Endothelial cell of umbilical vein (primary cell): ENCODE measurements around the gene FNDC8. TPM values are rescaled to one million over a fixed set of nuclear protein-coding genes. Genes with fewer than 3 reads are reported as not detected.

Experiments
- BruUV-seq: library from RNA; stranded (reverse); fragments of 400-500 nt; replicated peaks from 2 replicates; lab custom pipeline; 2021; lab: Mats Ljungman, UMichigan
- CTCF ChIA-PET: fragments of 300-600, 350-600 bp; sonication (Branson Sonifier 250); formaldehyde crosslinking; loops from one replicate; lab custom pipeline; 2021; ENCODE audit warnings: antibody characterized with exemption, inconsistent platforms; lab: Charles Lee
- POLR2A ChIA-PET: fragments of 300-600, 350-600 bp; sonication (Branson Sonifier 250); formaldehyde crosslinking; loops from one replicate; lab custom pipeline; 2021; ENCODE audit warnings: antibody characterized with exemption, inconsistent platforms; lab: Charles Lee
- DNase-seq: peaks from one replicate; pipeline ENCODE4 v3.0.0-alpha.2; 2011; ENCODE audit warnings: low read depth, low spot score
- FAIRE-seq: peaks from 2 replicates; lab custom pipeline; 2011; peaks lifted over from hg19 to GRCh38; lab: Jason Lieb, UNC
- H2AFZ ChIP-seq: 2 replicates; pipeline ENCODE4 v1.6.0; 2012; ENCODE audit warnings: low read depth, low read length, control low read depth, inconsistent platforms
- H3K27ac ChIP-seq: 2 replicates; pipeline ENCODE4 v1.5.1; 2011; ENCODE audit warnings: low read depth, mild to moderate bottlenecking, control low read depth, low read length, moderate library complexity; ENCODE audit not compliant: insufficient read depth
- H3K27me3 ChIP-seq, 2 experiments: 2 replicates each; pipeline versions ENCODE4 v1.6.0 to v1.6.1; 2011; ENCODE audit warnings: low read length in 2 of 2, mixed read lengths in 1 of 2; ENCODE audit not compliant: control insufficient read depth in 2 of 2, insufficient read depth in 2 of 2
- H3K36me3 ChIP-seq, 2 experiments: 2 replicates in 1 of 2; 3 replicates in 1 of 2; pipeline ENCODE4 v1.5.1; 2011; ENCODE audit warnings: low read length in 2 of 2, mild to moderate bottlenecking in 1 of 2, moderate library complexity in 1 of 2; ENCODE audit not compliant: control insufficient read depth in 2 of 2, insufficient read depth in 2 of 2; ENCODE audit errors: extremely low read depth in 1 of 2
- H3K4me1 ChIP-seq: 3 replicates; pipeline ENCODE4 v1.5.1; 2011; ENCODE audit warnings: mild to moderate bottlenecking, low read length; ENCODE audit not compliant: control insufficient read depth, insufficient read depth; ENCODE audit errors: extremely low read depth
- H3K4me2 ChIP-seq: 2 replicates; pipeline ENCODE4 v1.6.1; 2011; ENCODE audit warnings: low read length, control low read depth, mixed read lengths; ENCODE audit not compliant: insufficient read depth
- H3K4me3 ChIP-seq, 3 experiments: fragments of 200-600 bp in 1 of 3; sonication (generic), shearing (Covaris generic) in 1 of 3; replicated peaks in 1 of 3; 2 replicates each; pipeline ENCODE4 v1.5.1; 2011 to 2016; ENCODE audit warnings: control low read depth in 3 of 3, low read length in 3 of 3, mild to moderate bottlenecking in 2 of 3, inconsistent platforms in 1 of 3, low read depth in 1 of 3, moderate library complexity in 1 of 3; ENCODE audit not compliant: insufficient read depth in 1 of 3
- H3K79me2 ChIP-seq: 2 replicates; pipeline ENCODE4 v1.6.0; 2012; ENCODE audit warnings: low read length, inconsistent platforms; ENCODE audit not compliant: control insufficient read depth, insufficient read depth
- H3K9ac ChIP-seq: replicated peaks from 2 replicates; pipeline ENCODE3; 2011; ENCODE audit warnings: low read length, control low read depth; ENCODE audit not compliant: insufficient read depth; ENCODE audit errors: extremely low read depth
- H3K9me1 ChIP-seq: replicated peaks from 3 replicates; pipeline ENCODE4 v1.6.0; 2011; ENCODE audit warnings: mild to moderate bottlenecking, low read length; ENCODE audit not compliant: control insufficient read depth, insufficient read depth; ENCODE audit errors: extremely low read depth
- H3K9me3 ChIP-seq: replicated peaks from 2 replicates; pipeline ENCODE4 v1.5.1; 2012; ENCODE audit warnings: low read length, inconsistent platforms; ENCODE audit not compliant: control insufficient read depth, insufficient read depth
- H4K20me1 ChIP-seq: replicated peaks from 2 replicates; pipeline ENCODE3; 2011; ENCODE audit warnings: mild to moderate bottlenecking, low read length; ENCODE audit not compliant: control insufficient read depth, insufficient read depth; ENCODE audit errors: extremely low read depth
- EZH2 ChIP-seq: IDR thresholded peaks from 2 replicates; pipeline ENCODE4 v1.6.1; 2012; ENCODE audit warnings: borderline replicate concordance, low read depth, mild to moderate bottlenecking, moderate library complexity, low read length, inconsistent platforms; ENCODE audit not compliant: severe bottlenecking
- JUN ChIP-seq: IDR thresholded peaks from 2 replicates; pipeline ENCODE4 v1.6.1; 2011; ENCODE audit warnings: borderline replicate concordance, low read depth; ENCODE audit not compliant: insufficient read length, insufficient read depth
- MAX ChIP-seq: IDR thresholded peaks from 2 replicates; pipeline ENCODE4 v1.6.1; 2011; ENCODE audit not compliant: insufficient read depth, insufficient read length
- MYC ChIP-seq: IDR thresholded peaks from one replicate; pipeline ENCODE4 v1.6.1; 2011; ENCODE audit warnings: mild to moderate bottlenecking, low read depth, low read length
- POLR2AphosphoS5 ChIP-seq: IDR thresholded peaks from 2 replicates; pipeline ENCODE4 v1.6.1; 2012; ENCODE audit warnings: low read depth, mild to moderate bottlenecking, control low read depth, low read length, moderate library complexity; ENCODE audit not compliant: insufficient read depth
- dilution Hi-C: fragments of 300-500 bp; cut with MboI; formaldehyde crosslinking; loops from one replicate; pipeline ENCODE4 v1.15.0; 2019; ENCODE audit warnings: low sequenced_read_pairs; ENCODE audit not compliant: extremely low pct_ligation_motif_present
- intact Hi-C: fragments of 100-400 bp; cut with micrococcal nuclease; formaldehyde crosslinking; loops from one replicate; pipeline ENCODE4 v1.10.0; 2022
- polyA plus RNA-seq, 4 experiments: library from polyadenylated mRNA; depleted of rRNA in 3 of 4; stranded (reverse) in 3 of 4; unstranded in 1 of 4; fragments of >200 nt; gene quantifications; 2 replicates each; pipeline versions ENCODE4 v1.2.1 to v1.2.3, GENCODE V29; 2011 to 2012; ENCODE audit warnings: missing spikeins in 1 of 4
- total RNA-seq: library from RNA; stranded (reverse); gene quantifications from 2 replicates; pipeline ENCODE4 v1.2.3, GENCODE V29; 2021

The FNDC8 gene
- total and polyA plus RNA-seq, 2 donors (not counting 3 experiments of a cell fraction or from before 2014, with no cell fraction given), result not detected

- dilution Hi-C loops, result no loop called here
- H3K9me1 ChIP-seq, result no peaks in the 10 kb centered on the region
- no peak for FAIRE-seq
- CTCF ChIA-PET, result no interaction called here
- intact Hi-C loops, result no loop called here
- H3K4me3 ChIP-seq, result no peak overlapping the region
- no peak overlapping the region for H3K9ac ChIP-seq
- no TSS peak for BruUV-seq
- no peaks in the 10 kb centered on the region for H4K20me1 ChIP-seq
- H3K4me2 ChIP-seq, result no peak overlapping the region
- peaks cover 4 to 11% of the 10 kb centered on the region in 2 experiments for H3K27me3 ChIP-seq
- no peak for DNase-seq
- no peaks in the 10 kb centered on the region for H3K4me1 ChIP-seq
- TF ChIP-seq JUN, result no peak
- no peak overlapping the region for H3K27ac ChIP-seq
- no peaks in the 10 kb centered on the region for H3K9me3 ChIP-seq
- no peaks in the 10 kb centered on the region for H3K36me3 ChIP-seq
- H3K79me2 ChIP-seq, result no peaks in the 10 kb centered on the region
- POLR2A ChIA-PET, result no interaction called here
- no peak overlapping the region for H2AFZ ChIP-seq
Observed at GRCh38 chr17:35161281-35161761, 39.9 kb downstream of the FNDC8 start.

GRCh38 chr17:35162755-35163154 lies 41.3 kb downstream of the FNDC8 start:
- Histone ChIP-seq H3K4me1 (no peaks in the 10 kb centered on the region), H2AFZ (no peak overlapping the region), H3K9ac (no peak overlapping the region), H3K27me3 (peaks cover 4 to 11% of the 10 kb centered on the region in 2 experiments), H3K4me3 (no peak overlapping the region), H3K36me3 (no peaks in the 10 kb centered on the region), H3K9me3 (no peaks in the 10 kb centered on the region), H3K4me2 (no peak overlapping the region), H3K79me2 (no peaks in the 10 kb centered on the region), H3K27ac (no peak overlapping the region), H4K20me1 (no peaks in the 10 kb centered on the region), H3K9me1 (no peaks in the 10 kb centered on the region)
- BruUV-seq, result no TSS peak
- DNase-seq (no peak), FAIRE-seq (no peak)
- TF ChIP-seq MYC (no peak), POLR2AphosphoS5 (no peak), EZH2 (no peak), MAX (no peak)
- ChIA-PET POLR2A (no interaction called here), CTCF (interaction anchor here (1.1 to 3.9 kb wide), 2 partner anchors 8 to 377 kb away, joined by 4 to 15 read pairs; no protein-coding TSS in a partner anchor)
- intact Hi-C loops (no loop called here), dilution Hi-C loops (no loop called here)
